ENCODE measurements around the gene VWA3B.
"Not testable (repeated sequence)": the region's sequence is repeated elsewhere in the genome, so short reads cannot be mapped to it uniquely, and the experiment has no call there.

Gene VWA3B, protein sequence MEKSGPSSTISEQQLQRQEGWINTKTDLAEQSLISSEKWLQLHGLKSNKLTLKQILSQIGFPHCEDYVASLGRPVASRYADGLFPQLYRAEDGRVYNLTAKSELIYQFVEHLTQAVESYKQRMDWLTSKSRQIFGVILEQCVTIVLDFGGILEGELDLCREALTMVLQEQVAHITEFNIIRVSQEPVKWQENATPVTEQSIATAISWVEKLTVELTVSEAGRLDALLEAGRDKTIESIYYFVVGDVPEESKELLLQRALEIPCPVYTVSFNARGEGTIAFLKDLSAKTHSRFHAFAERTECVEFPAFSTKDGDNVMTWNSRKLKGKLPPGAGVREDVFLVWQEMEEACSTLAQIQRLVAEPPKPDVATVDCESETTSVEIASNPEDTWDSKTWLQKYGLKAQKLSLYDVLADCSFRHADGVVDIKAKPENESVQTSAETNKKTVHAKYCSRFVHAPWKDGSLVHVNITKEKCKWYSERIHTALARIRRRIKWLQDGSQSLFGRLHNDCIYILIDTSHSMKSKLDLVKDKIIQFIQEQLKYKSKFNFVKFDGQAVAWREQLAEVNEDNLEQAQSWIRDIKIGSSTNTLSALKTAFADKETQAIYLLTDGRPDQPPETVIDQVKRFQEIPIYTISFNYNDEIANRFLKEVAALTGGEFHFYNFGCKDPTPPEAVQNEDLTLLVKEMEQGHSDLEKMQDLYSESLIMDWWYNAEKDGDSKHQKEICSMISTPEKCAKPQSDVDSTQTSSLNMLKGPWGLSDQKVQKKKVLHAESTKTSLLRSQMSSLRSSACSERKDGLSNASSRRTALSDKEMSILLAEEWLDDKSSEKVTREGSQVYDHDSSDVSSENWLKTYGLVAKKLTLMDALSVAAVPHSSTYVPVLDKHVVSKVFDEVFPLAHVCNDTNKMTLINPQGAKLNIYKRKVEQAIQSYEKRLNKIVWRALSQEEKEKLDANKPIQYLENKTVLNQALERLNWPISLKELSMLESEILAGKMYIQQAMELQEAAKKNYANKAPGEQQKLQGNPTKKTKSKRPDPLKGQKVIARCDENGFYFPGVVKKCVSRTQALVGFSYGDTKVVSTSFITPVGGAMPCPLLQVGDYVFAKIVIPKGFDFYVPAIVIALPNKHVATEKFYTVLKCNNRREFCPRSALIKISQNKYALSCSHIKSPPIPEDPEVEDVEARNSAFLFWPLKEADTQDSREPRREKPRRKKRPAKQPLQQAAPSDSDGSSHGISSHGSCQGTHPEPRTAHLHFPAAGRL (N-terminal part only)

GRCh38 chr2:98086491-98087446, at the start of gene VWA3B:
Gene VWA3B (plus strand): TSS chr2:98087167. CDS start chr2:98093093, 5,926 bp downstream.
- peak; percentile 22 for DNase-seq

DNA sequence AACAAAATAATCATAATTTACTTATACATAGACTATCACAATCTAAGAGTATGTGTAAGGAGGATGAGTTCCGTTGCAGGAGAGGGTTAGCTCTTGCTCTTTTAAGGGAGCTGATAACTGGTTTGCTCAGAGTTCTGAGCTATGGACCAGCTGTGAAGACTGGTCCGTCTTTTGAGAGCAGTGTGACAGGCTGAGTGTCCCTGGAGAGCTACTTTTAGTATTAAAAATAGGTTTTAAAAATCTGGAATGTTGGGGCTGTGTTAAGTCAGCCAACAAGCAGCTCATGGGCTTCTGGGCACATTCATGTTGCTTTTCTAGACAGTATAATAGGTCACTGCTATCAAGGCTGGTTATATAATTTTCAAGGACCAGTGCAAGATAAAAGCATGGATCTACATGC, 49.8 kb upstream of the VWA3B start:
- no peak for DNase-seq

- no peak for DNase-seq
Observed at GRCh38 chr2:98037666-98038336, 49.2 kb upstream of the VWA3B start.

DNA sequence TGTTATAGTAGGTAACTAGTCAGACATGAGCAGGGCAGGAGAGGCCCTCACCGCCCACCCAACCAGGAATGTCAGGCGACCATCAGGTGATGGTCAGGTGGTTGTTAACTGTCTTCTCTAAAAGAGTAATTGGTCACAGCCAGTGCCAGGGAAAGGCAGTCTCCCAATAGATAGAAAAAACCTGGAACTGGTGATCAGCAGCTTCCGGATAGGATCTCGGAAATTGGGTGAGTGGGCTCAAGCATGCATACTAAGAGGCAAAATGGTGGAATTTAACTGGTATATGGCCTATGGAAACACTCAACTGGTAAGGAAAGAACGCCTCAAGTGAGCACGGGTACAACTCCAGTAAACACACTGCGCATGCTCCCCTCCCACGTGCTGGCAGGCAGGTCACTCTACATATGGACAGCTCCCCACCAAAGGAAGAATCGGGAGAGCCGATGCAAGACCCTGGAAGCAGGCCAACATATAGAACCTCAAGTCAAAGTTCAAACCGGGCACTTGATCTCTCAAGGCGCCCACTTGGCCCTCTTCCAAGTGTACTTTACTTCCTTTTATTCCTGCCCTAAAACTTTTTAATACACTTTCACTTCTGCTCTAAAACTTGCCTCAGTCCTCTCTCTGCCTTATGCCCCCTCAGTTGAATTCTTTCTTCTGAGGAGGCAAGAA, 47.7 kb upstream of the VWA3B start:
- DNase-seq = no peak

GRCh38 chr2:98040331-98040939, 46.5 kb upstream of the VWA3B start:
- no peak for DNase-seq

DNA sequence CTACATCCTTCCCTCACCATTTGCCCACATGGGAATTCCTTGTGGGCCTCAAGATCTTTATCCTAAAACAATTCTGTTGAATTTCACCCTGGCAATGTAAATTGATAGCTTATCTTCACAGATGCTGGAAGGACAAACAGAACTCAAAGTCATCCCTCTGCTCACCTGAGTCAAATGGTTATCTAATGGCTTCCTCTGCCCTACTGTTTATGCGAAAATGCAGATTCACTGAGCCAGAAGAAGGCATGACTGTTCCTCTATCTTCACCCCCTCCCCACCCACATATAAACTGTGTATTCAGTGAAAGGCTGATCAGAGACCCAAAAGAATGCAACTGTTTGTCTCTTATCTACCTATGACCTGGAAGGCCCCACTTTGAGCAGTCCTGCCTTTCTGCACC, 43.9 kb upstream of the VWA3B start:
- DNase-seq = no peak

- not testable (repeated sequence) for DNase-seq
Observed at GRCh38 chr2:98044730-98045129, 42.2 kb upstream of the VWA3B start.

GRCh38 chr2:98050070-98050469, 36.9 kb upstream of the VWA3B start:
- DNase-seq = no peak

- DNase-seq = no peak
Observed at GRCh38 chr2:98058191-98058975, 28.6 kb upstream of the VWA3B start.

- no peak for DNase-seq
Observed at GRCh38 chr2:98060277-98060676, 26.7 kb upstream of the VWA3B start.

GRCh38 chr2:98063291-98063854, 23.6 kb upstream of the VWA3B start:
- no peak for DNase-seq

- no peak for DNase-seq
Observed at GRCh38 chr2:98065808-98066207, 21.2 kb upstream of the VWA3B start.

DNA sequence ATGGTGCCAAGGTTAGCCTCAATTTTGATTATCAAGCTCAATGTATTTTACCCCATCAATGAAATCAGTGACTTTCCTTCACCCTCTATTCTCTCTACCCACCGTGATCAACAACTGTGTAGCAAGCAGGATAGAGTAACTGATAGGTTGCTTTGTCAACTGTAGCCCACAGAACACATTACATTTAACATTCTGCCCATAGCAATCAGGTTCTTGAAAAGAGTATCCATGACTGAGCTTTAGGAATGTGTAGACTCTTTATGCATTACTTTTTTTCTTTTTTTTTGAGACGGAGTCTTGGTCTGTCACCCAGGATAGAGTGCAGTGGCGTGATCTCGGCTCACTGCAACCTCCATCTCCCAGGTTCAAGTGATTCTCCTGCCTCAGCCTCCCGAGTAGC, 19.8 kb upstream of the VWA3B start:
- no peak for DNase-seq

DNA sequence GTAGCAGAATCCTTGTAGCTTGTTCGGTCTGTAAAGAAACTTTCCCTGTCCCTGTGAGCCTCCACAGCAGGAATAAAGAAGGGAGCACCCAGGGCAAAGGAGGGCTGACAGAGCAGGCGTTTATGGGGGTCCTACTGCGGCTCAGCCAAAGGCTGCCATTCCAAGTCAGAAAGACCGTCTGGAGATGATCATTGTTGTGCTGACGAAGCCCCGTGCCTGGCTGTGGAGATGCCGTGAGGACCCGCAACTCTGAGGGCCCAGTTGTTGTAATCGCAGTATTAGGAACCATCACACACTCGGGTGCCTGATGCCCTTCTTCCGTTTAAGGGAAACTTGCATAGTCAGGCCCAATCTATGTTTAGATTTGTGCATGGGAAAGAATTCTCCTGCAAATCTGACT, 16.9 kb upstream of the VWA3B start:
- DNase-seq = no peak

GRCh38 chr2:98072442-98072841, 14.5 kb upstream of the VWA3B start:
- no peak for DNase-seq

- no peak for DNase-seq
Observed at GRCh38 chr2:98078701-98079100, 8.3 kb upstream of the VWA3B start.

- DNase-seq = no peak
Observed at GRCh38 chr2:98084151-98084868, 2.7 kb upstream of the VWA3B start.

- no peak for DNase-seq
Observed at GRCh38 chr2:98084869-98085238, 2.1 kb upstream of the VWA3B start.

DNA sequence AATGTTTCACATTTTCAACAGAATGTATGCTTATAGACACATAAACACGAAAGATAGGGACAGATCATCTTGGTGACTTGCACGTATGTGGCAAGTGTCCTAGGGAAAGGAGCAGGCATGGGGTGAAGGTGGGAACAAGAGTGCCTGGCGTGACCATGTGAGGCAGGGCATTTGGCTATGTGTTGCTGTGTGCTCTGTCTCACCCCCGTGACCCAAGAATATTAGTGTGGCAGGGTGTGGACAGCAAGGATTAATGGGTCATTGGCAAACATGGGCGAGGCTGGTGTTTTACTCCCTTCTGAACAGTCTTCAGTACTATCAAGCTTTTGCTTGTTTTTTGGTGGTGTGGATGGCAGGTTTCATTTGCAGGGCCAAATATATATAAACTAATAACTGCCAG, 1.3 kb upstream of the VWA3B start:
- no peak for DNase-seq

Measured in CD4-positive, alpha-beta T cell treated with Interleukin-10 for 1 hour (primary cell).